GM18499 (cell line): ENCODE results near the gene MED14.
A peak's percentile ranks its signal among the peaks of the same experiment; 100 is the strongest.
"Not testable (repeated sequence)": the region's sequence is repeated elsewhere in the genome, so short reads cannot be mapped to it uniquely, and the experiment has no call there.

ENCODE experiments used
- ATAC-seq: cut with Tn5 transposase; IDR thresholded peaks from one replicate; pipeline ENCODE4 v1.9.1; 2021; ENCODE audit warnings: moderate number of reproducible peaks; ENCODE audit not compliant: insufficient read depth, unreplicated experiment

The MED14 gene

DNA sequence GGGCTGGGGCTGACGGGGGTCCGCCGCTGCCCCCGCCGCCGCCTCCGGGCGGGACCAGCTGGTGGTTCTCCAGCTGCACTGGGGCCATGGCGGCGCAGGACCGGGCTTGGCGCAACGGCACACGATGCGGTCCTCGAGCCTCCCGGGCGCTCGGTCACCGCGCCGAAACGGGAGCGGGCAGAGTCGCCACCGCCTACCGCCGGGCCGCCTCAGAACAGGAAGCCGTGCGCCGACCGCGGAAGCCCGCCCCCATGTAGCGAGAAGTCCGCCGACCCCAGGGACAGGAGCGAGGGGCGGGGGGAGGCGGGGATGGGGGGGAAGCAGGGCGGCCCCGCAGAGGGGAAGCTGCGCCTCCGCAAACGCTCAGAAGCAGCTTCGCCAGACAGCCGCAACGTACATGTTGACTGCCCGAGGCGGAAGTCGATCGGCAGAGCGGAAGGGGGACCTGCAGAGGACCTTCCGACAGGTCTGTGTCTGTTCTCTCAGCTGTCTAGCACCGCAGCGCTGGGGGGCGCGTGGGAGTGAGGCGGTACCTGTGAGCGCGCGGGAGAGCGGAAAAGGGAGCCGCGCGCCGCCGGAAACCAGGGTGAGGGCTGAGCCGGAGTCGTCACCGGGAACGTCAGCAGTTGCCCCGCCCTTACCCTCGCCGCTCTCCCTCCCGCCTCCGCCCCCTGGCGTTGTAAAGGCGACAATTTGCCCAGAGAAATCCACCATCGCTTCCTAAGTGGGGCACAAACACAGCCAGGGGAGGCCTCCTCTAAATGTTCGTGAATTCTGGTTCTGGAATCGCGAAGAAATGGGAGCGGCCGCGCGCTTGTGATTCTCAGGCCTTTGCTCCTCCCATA lies at the start of gene MED14:
MED14 (minus strand) TSS at position 218 of the 845 bp plus-strand sequence; CDS start at position 88, 130 bp downstream.
- peak; percentile 85 for ATAC-seq

- ATAC-seq: no peak
Observed at GRCh38 chrX:40784516-40785151, 49.3 kb upstream of the MED14 start.

DNA sequence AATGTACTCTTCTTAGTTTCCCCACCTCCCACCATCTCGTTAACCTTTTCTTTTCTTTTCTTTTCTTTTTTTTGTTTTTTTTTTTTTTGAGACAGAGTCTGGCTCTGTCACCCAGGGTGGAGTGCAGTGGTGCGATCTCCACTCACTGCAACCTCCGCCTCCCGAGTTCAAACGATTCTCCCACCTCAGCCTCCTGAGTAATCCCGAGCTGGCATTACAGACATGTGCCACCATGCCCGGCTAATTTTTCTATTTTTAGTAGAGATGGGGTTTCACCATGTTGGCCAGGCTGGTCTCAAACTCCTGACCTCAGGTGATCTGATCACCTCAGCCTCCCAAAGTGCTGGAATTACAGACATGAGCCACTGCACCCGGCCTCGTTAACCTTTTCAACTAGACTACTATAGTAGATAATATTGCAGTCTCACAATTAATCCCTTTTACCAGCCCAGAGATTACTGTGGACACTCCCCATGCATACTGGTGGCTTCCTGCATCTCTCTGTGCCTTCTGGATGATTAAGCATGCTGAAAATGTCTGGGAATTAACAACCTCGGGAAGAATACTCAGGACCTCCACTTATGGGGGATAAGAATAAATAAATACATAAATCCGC lies 47.4 kb upstream of the MED14 start:
- ATAC-seq: not testable (repeated sequence)

GRCh38 chrX:40780951-40781350 lies 45.6 kb upstream of the MED14 start:
- no peak for ATAC-seq

DNA sequence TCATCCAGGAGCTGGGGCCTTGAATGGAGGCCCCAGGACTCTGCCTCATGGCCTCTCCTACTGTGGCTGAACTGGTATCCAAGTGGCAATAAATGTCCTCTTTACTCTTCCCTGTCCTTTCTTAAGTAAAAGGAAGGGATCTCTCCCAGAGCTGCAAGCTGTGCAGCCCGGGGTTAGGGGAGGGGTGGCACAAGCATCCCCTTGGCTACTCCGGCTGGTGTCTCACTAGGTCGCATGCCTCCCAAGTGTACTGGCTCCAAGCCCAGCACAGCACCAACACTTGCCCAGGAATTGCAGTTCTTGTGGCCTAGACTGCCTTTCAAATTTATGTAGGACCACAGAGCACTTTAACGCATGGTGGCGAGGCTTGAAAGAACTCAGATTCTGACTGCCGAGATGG lies 44.7 kb upstream of the MED14 start:
- no peak for ATAC-seq

GRCh38 chrX:40778861-40779575 lies 43.7 kb upstream of the MED14 start:
- ATAC-seq: no peak

DNA sequence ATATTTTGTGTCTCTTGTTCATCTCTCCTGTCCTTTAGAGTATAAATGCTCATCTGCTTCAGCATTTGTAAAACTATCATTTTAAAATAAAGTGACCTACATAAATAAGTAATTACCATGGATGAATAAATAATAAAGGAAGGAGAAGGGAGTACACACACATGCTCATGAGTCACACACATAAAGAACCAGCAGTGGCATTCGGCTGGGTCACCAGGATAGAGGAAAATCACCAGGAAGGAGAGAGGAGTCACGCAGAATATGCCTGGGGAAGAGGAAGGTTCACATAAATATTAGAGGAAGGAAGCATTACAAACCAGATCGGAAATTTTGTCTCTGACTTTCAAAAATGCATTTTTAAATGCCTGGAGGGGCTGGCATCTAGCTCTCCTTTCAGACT lies 38.5 kb upstream of the MED14 start:
- no peak for ATAC-seq

GRCh38 chrX:40773188-40773587 lies 37.8 kb upstream of the MED14 start:
- no peak for ATAC-seq

DNA sequence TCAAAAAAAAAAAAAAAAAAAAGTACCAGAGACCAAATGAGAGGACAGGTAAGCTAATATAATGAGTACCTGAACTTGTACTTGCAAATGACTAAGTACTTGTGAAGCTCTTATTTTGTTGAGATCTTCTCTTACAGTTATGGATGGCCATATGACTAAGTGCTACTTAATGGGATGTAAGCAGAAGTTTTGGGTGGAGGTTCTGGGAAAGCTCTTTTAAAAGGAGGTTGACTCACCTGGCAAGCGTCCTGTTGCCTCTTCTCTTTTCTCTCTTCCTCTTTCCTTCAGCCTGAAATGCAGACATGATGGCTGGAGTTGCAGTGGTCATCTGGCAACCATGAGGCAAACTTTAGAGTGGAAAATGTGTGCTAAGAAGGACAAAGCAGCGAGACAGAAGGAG lies 36.9 kb upstream of the MED14 start:
- ATAC-seq: no peak

DNA sequence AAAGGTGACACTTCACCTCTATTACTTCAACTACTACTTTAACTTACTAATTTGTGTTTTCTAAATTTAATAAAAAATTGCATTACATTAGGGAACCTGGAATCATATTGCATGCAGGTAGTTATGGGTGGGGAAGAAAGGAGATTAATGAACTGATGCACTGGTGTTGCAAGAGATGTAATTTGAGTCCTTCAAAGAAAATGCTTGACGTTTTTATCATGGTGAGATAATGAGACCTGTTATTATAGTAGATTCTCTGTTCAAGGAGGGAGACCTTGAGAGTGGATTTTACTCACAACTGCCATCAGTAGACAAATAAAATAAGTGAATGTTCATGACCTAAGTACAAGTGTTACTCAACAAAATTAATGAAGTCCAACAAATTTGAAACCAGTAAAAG lies 26.4 kb upstream of the MED14 start:
- no peak for ATAC-seq

DNA sequence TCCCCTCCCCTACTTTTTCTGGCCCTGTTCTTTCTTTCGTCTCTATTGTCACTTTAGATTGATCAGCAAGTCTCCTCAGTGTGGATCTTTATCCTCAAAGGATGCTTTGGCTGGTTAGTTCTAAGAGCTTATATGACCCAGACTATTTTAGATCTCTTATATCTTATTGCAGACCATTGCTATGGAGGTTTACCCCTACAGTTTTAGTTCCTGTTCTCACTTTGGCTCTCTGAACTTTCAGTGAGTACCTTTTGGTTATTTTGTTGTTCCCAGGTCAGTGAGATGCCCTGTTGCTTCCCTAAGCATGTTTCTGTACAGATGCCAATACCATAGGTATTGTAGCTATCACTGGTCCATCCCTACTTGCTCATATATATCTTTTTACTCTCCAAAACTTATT lies 24.0 kb upstream of the MED14 start:
- no peak for ATAC-seq

DNA sequence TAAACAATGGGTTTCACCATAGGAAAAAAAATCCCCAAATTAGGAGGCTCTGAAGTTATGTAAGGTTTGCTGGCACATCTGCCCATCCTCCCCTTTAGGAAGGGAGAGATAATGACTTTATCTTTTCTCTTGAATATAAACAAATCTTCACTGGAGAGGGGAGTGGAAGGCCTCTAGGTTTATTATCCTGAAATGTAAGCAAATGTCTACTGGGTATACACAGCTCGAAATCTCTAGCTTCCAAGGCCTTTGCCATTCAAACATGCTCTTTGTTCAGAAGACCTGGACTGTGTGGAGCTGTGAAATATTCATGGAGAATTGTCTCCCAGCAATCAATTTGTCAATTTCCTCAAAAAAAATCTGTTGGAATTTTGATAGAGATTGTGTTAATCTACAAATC lies 21.7 kb upstream of the MED14 start:
- no peak for ATAC-seq

DNA sequence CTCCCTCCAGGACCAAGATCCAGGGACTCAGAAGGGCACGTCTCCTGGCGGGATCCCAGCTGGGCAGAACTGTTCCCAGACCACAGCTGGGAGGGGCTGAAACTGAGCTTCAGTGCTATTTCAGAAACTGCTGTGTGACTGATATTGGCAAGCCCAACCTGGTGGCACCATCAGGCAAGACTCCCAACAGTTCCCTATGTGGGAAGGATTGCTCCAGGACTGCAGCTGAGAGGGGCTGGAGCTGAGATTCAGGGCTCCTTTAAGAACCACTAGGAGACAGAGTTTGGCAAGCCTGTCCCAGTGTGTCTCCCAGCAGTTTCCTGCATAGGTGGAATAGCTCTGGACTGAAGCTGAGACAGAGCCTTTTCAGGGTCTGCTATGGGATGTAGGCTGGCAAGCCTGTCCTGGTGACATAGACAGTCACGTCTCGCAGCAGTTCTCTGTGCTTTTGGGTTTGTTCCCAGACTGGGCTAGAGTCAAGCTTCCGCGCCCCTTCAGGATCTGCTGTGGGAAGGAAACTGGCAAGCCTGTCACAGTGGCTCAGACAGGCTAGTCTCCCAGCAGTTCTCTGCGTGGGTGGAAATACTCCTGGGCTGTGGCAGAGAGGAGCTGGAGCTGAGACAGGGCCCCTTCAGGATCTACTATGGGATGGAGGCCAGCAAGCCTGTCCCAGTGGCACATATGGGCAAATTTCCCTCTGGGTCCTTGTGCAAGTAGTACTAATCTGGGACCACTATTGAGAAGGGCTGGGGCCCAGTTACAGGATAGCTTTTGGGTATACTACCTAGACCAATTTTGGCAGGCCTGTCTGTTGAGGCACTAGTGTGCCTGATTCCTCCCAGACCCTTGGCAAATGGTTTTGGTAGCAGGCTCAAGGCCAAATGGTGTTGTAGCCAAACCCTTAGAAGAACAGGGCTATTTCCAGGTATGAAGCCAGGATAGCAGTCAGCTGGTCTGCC lies 20.2 kb upstream of the MED14 start:
- ATAC-seq: no peak

GRCh38 chrX:40749681-40750494 lies 14.5 kb upstream of the MED14 start:
- no peak for ATAC-seq

DNA sequence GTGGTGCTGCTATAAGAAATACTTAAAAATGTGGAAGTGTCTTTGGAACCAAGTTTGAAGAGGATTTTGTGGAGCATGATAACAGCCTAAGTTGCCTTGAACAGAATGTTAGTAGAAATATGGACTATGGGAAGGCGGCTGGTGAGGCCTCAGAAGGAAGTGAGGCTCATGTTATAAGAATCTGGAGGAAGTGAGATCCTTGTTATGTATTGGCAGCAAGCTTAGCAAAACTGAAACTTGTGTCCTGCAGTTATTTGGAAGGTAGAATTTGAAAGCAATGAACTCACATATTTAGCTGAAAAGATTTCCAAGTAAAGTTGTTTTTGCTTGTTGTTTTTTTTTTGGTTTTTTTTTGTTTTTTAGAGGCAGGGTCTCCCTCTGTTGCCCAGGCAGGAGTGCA lies 13.6 kb upstream of the MED14 start:
- ATAC-seq: no peak

GRCh38 chrX:40746521-40746920 lies 11.2 kb upstream of the MED14 start:
- no peak for ATAC-seq

DNA sequence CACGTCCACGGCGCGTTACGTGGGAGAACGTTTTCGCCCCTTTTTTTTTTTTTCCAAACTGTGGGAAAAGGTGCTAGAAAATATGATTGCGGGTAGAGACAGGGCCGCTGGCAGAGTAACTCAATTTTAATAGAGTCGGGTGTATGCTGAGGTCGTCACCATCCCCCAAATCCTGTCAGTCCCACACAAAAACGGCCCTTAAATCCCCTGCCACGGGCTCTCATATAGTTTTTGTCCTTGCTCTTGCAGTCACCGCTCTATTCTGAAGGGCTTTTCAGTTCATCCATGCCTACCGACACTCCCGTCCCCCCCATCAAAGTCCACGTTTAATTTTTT lies 796 bp upstream of the MED14 start:
- no peak for ATAC-seq

GRCh38 chrX:40734971-40735324 lies 394 bp downstream of the MED14 start:
- no peak for ATAC-seq

DNA sequence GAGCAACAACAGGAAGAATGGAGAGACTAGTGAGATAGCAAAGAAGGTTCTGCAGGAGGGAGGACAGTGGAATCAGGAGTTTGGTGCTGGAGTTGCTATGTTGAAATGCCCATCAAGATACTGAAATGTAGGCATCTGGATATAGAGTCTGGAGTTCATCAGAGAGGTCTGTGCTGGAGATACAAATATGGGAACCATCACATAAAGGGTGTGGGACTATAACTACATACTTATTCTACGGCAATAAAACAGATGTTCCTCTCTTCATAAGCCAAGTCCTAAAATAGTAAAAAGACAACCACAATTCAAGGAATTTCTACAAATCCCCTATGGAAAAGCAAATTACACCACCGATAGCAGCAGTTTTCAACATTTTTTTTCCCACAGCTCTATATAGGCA lies 1.6 kb downstream of the MED14 start:
- ATAC-seq: no peak
